Fibroblast of lung (primary cell): Measurements from ENCODE around the gene TESK1. TPM values are rescaled to one million over a fixed set of nuclear protein-coding genes. Genes with fewer than 3 reads are reported as not detected.

Source experiments
- DNase-seq, 2 donors: peaks; one replicate each; pipeline versions ENCODE4 v3.0.0 to v3.0.0-alpha.2; 2010; ENCODE audit warnings: low read depth in 2 of 2
- H2AFZ ChIP-seq: 2 replicates; pipeline ENCODE4 v1.5.1; 2012; ENCODE audit warnings: low read length, control low read depth, inconsistent platforms
- H3K27ac ChIP-seq: 2 replicates; pipeline ENCODE4 v1.5.1; 2011; ENCODE audit warnings: low read length, control low read depth; ENCODE audit not compliant: insufficient read depth
- H3K27me3 ChIP-seq: 2 replicates; pipeline ENCODE4 v1.5.1; 2011; ENCODE audit warnings: mild to moderate bottlenecking, low read length; ENCODE audit not compliant: control insufficient read depth, insufficient read depth
- H3K36me3 ChIP-seq: 2 replicates; pipeline ENCODE4 v1.5.1; 2011; ENCODE audit warnings: low read length; ENCODE audit not compliant: control insufficient read depth, insufficient read depth
- H3K4me1 ChIP-seq: 2 replicates; pipeline ENCODE4 v1.5.1; 2011; ENCODE audit warnings: low read length; ENCODE audit not compliant: control insufficient read depth, insufficient read depth; ENCODE audit errors: extremely low read depth
- H3K4me2 ChIP-seq: 2 replicates; pipeline ENCODE4 v1.5.1; 2011; ENCODE audit warnings: low read length, control low read depth; ENCODE audit not compliant: insufficient read depth; ENCODE audit errors: extremely low read depth
- H3K4me3 ChIP-seq, 4 experiments: fragments of 200-600 bp in 1 of 4; sonication (generic) in 1 of 4; replicated peaks in 1 of 4; 2 replicates each; pipeline ENCODE4 v1.5.1; 2011 to 2016; ENCODE audit warnings: low read length in 4 of 4, low read depth in 3 of 4, mild to moderate bottlenecking in 3 of 4, control low read depth in 2 of 4, inconsistent platforms in 1 of 4, mixed read lengths in 1 of 4; ENCODE audit not compliant: insufficient read depth in 1 of 4; ENCODE audit errors: control extremely low read depth in 1 of 4
- H3K79me2 ChIP-seq: 2 replicates; pipeline ENCODE4 v1.5.1; 2012; ENCODE audit warnings: mild to moderate bottlenecking, low read length, inconsistent platforms; ENCODE audit not compliant: control insufficient read depth, insufficient read depth
- H3K9ac ChIP-seq: 2 replicates; pipeline ENCODE4 v1.5.1; 2011; ENCODE audit warnings: mild to moderate bottlenecking, low read length, control low read depth; ENCODE audit not compliant: insufficient read depth
- H3K9me3 ChIP-seq: 2 replicates; pipeline ENCODE4 v1.5.1; 2012; ENCODE audit warnings: low read depth, low read length; ENCODE audit not compliant: control insufficient read depth, insufficient read depth
- H4K20me1 ChIP-seq: 2 replicates; pipeline ENCODE4 v1.5.1; 2011; ENCODE audit warnings: low read length; ENCODE audit not compliant: control insufficient read depth, insufficient read depth; ENCODE audit errors: extremely low read depth
- EZH2 ChIP-seq: IDR thresholded peaks from 2 replicates; pipeline ENCODE4 v1.5.1; 2012; ENCODE audit warnings: low read length, control low read depth, mild to moderate bottlenecking; ENCODE audit errors: missing control alignments
- polyA plus RNA-seq, 2 donors: library from polyadenylated mRNA; depleted of rRNA in 1 of 2; stranded (reverse) in 1 of 2; unstranded in 1 of 2; fragments of >200 nt; gene quantifications; 2 replicates each; pipeline ENCODE4 v1.2.1, GENCODE V29; 2011 to 2012; ENCODE audit warnings: missing spikeins in 1 of 2
- total RNA-seq: library from RNA; depleted of rRNA; stranded (reverse); fragments of >200 nt; gene quantifications from 2 replicates; pipeline ENCODE4 v1.2.1, GENCODE V29; 2014
- TF ChIP-seq, protein P1 (sequence below), 2 donors: IDR thresholded peaks in 1 of 2; conservative IDR thresholded peaks in 1 of 2; 1 replicate in 1 of 2; 2 replicates in 1 of 2; pipeline ENCODE4 v1.5.1; 2011 to 2012; ENCODE audit warnings: low read length in 2 of 2, control low read depth in 1 of 2, inconsistent platforms in 1 of 2, low read depth in 1 of 2, mild to moderate bottlenecking in 1 of 2

Gene TESK1
- total and polyA plus RNA-seq, 2 donors (not counting 1 experiment from before 2014, with no cell fraction given): 9.4 to 12.0 TPM

DNA sequence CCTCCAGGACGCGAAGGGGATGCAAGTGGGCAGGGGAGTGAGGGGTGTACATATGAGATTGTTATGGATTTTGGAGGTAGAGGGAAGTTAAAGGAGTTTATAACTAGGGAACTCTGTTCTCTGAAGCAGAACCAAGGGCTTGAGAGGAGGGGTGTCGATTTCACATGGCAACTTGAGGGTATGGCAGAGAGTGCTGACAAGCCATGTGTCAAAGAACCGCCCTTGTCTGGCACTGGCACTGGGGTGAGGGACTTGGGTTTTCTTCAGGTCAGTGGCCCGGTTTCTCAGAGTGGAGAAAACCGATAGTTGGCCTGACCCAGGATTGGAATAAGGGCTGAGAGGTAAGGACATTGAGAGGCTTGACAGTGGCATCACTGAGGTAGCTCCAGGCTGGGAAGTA, 47.7 kb upstream of the TESK1 start:
- no peak overlapping the region for H3K4me2 ChIP-seq
- no peaks in the 10 kb centered on the region for H4K20me1 ChIP-seq
- peaks cover 5% of the 10 kb centered on the region for H3K4me1 ChIP-seq
- TF ChIP-seq EZH2: no peak
- TF ChIP-seq, protein P1, sequence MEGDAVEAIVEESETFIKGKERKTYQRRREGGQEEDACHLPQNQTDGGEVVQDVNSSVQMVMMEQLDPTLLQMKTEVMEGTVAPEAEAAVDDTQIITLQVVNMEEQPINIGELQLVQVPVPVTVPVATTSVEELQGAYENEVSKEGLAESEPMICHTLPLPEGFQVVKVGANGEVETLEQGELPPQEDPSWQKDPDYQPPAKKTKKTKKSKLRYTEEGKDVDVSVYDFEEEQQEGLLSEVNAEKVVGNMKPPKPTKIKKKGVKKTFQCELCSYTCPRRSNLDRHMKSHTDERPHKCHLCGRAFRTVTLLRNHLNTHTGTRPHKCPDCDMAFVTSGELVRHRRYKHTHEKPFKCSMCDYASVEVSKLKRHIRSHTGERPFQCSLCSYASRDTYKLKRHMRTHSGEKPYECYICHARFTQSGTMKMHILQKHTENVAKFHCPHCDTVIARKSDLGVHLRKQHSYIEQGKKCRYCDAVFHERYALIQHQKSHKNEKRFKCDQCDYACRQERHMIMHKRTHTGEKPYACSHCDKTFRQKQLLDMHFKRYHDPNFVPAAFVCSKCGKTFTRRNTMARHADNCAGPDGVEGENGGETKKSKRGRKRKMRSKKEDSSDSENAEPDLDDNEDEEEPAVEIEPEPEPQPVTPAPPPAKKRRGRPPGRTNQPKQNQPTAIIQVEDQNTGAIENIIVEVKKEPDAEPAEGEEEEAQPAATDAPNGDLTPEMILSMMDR (conservative IDR thresholded peaks at IDR 0.05 in 1 of 2, IDR thresholded peaks at IDR 0.05 in 1 of 2; ENCODE audit: low read depth in 1 of 2, low read length in 2 of 2): no peak
- no peak overlapping the region for H3K9ac ChIP-seq
- no peaks in the 10 kb centered on the region for H3K9me3 ChIP-seq
- DNase-seq: no peak
- peaks cover 30% of the 10 kb centered on the region for H3K36me3 ChIP-seq
- H3K79me2 ChIP-seq: peaks cover 16% of the 10 kb centered on the region
- H3K4me3 ChIP-seq: no peak overlapping the region
- no peaks in the 10 kb centered on the region for H3K27me3 ChIP-seq
- H2AFZ ChIP-seq: no peak overlapping the region
- H3K27ac ChIP-seq: no peak overlapping the region

DNA sequence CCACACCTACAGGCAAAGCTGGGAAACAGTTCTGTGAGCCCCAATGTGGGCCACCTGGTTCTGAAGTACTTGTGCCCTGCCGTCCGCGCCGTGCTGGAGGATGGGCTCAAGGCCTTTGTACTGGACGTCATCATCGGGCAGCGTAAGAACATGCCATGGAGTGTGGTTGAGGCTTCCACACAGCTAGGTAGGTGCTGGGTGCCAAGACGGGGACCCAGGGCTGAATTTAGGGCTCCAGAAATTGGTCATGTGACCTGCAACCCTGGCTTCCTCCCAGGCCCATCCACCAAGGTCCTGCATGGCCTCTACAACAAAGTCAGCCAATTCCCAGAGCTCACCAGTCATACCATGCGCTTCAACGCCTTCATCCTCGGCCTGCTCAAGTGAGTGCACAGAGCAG, 46.9 kb upstream of the TESK1 start:
- H4K20me1 ChIP-seq: no peaks in the 10 kb centered on the region
- TF ChIP-seq, protein P1 (conservative IDR thresholded peaks at IDR 0.05 in 1 of 2, IDR thresholded peaks at IDR 0.05 in 1 of 2; ENCODE audit: low read depth in 1 of 2, low read length in 2 of 2): no peak
- no peak for TF ChIP-seq EZH2

DNA sequence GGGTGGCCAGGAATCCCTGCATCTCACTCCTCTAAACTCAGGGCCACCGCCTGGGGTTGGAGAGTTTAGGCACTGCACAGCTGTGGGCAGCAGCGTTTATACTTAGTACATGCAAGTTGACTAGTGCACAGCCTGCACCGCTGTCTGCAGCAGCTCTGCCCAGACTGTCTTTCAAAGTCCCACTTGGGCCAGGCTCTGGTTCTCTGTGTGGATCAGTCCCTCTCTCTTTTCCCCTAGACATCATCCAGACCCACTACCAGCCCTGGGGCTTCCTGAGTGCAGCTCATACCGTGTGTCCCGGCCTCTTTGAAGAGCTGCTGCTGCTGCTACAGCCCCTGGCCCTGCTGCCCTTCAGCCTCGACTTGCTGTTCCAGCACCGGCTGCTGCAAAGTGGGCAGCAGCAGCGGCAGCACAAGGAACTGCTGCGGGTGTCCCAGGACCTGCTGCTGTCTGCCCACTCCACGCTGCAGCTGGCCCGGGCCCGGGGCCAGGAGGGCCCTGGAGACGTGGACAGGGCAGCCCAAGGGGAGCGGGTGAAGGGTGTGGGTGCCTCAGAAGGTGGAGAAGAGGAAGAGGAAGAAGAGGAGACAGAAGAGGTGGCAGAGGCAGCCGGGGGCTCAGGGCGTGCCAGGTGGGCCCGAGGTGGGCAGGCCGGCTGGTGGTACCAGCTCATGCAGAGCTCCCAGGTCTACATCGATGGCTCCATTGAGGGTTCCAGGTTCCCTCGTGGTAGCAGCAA, 45.1 kb upstream of the TESK1 start:
- no peak overlapping the region for H3K9ac ChIP-seq
- H3K4me3 ChIP-seq: no peak overlapping the region
- H3K4me1 ChIP-seq: no peaks in the 10 kb centered on the region
- H3K4me2 ChIP-seq: no peak overlapping the region
- H3K9me3 ChIP-seq: no peaks in the 10 kb centered on the region
- no peaks in the 10 kb centered on the region for H3K27me3 ChIP-seq
- TF ChIP-seq, protein P1 (conservative IDR thresholded peaks at IDR 0.05 in 1 of 2, IDR thresholded peaks at IDR 0.05 in 1 of 2; ENCODE audit: low read depth in 1 of 2, low read length in 2 of 2): no peak
- TF ChIP-seq EZH2: no peak
- H3K27ac ChIP-seq: no peak overlapping the region
- peaks cover 31% of the 10 kb centered on the region for H3K36me3 ChIP-seq
- DNase-seq: no peak
- no peak overlapping the region for H2AFZ ChIP-seq
- H3K79me2 ChIP-seq: peaks cover under 1% of the 10 kb centered on the region
- H4K20me1 ChIP-seq: no peaks in the 10 kb centered on the region

More for the DNA sequence above, 46.9 kb upstream of the TESK1 start:
- Histone ChIP-seq H3K4me3 (no peak overlapping the region), H2AFZ (no peak overlapping the region), H3K79me2 (peaks cover 12% of the 10 kb centered on the region), H3K27me3 (no peaks in the 10 kb centered on the region), H3K36me3 (peaks cover 33% of the 10 kb centered on the region), H3K9ac (no peak overlapping the region), H3K9me3 (no peaks in the 10 kb centered on the region), H3K27ac (no peak overlapping the region), H3K4me2 (no peak overlapping the region), H3K4me1 (peaks cover 4% of the 10 kb centered on the region)
- DNase-seq: no peak
